GM12878 (cell line): ENCODE data around the gene GRN. TPM values are rescaled to one million over a fixed set of nuclear protein-coding genes. Genes with fewer than 3 reads are reported as not detected.

ENCODE experiments used
- BCL11A ChIP-seq: IDR thresholded peaks from 2 replicates; pipeline ENCODE4 v1.6.1; 2011; ENCODE audit warnings: low read depth, low read length
- BHLHE40 ChIP-seq, 2 experiments: fragments of 450-650 bp in 1 of 2; IDR thresholded peaks; 2 replicates each; pipeline ENCODE4 v1.6.1; 2011 to 2017; ENCODE audit warnings: low read depth in 2 of 2, borderline replicate concordance in 1 of 2, improper control_type of control experiment in 1 of 2, low read length in 1 of 2, mild to moderate bottlenecking in 1 of 2
- CBX3 ChIP-seq: fragments of 200-600 bp; sonication (generic); IDR thresholded peaks from 2 replicates; pipeline ENCODE4 v1.6.1; 2016; ENCODE audit warnings: low read depth, borderline replicate concordance
- CEBPZ ChIP-seq: fragments of 150-350 bp; IDR thresholded peaks from 2 replicates; pipeline ENCODE4 v1.6.1; 2016; ENCODE audit warnings: low read depth, low read length
- CHD2 ChIP-seq: IDR thresholded peaks from 2 replicates; pipeline ENCODE4 v1.6.1; 2011; ENCODE audit warnings: low read depth, low read length, improper control_type of control experiment, borderline replicate concordance
- DPF2 ChIP-seq: fragments of 450-650 bp; IDR thresholded peaks from 2 replicates; pipeline ENCODE4 v1.6.1; 2017; ENCODE audit warnings: mild to moderate bottlenecking
- EED ChIP-seq: sonication (generic); IDR thresholded peaks from 2 replicates; pipeline ENCODE4 v1.6.1; 2016; ENCODE audit warnings: antibody characterized with exemption, low read depth
- EZH2 ChIP-seq: IDR thresholded peaks from 2 replicates; pipeline ENCODE4 v1.6.1; 2012; ENCODE audit warnings: low read depth, mild to moderate bottlenecking, control low read depth, inconsistent platforms, low read length, borderline replicate concordance; ENCODE audit not compliant: control insufficient read depth
- IKZF1 ChIP-seq: fragments of 450-650 bp; conservative IDR thresholded peaks from 2 replicates; pipeline ENCODE4 v1.6.1; 2017; ENCODE audit warnings: antibody characterized with exemption, mild to moderate bottlenecking
- KDM1A ChIP-seq: fragments of 200-600 bp; sonication (generic); IDR thresholded peaks from 2 replicates; pipeline ENCODE4 v1.6.1; 2016; ENCODE audit warnings: borderline replicate concordance
- MTA2 ChIP-seq: fragments of 450-650 bp; IDR thresholded peaks from 2 replicates; pipeline ENCODE4 v1.6.1; 2016; ENCODE audit warnings: low read depth, mild to moderate bottlenecking, moderate library complexity
- PAX8 ChIP-seq: fragments of 450-650 bp; IDR thresholded peaks from 2 replicates; pipeline ENCODE4 v1.6.1; 2017; ENCODE audit warnings: mild to moderate bottlenecking, moderate library complexity
- POLR2AphosphoS2 ChIP-seq: IDR thresholded peaks from 2 replicates; pipeline ENCODE4 v1.6.1; 2011; ENCODE audit warnings: low read depth, mild to moderate bottlenecking, low read length, improper control_type of control experiment, moderate library complexity
- PRDM15 ChIP-seq: fragments of 450-650 bp; formaldehyde crosslinking; IDR thresholded peaks from 2 replicates; pipeline ENCODE4 v1.4.0; 2020; ENCODE audit warnings: mild to moderate bottlenecking, moderate library complexity
- SKIL ChIP-seq: fragments of 450-650 bp; IDR thresholded peaks from 2 replicates; pipeline ENCODE4 v1.6.1; 2017; ENCODE audit warnings: mild to moderate bottlenecking, low read depth, inconsistent platforms; ENCODE audit not compliant: poor library complexity, severe bottlenecking
- SMARCA5 ChIP-seq: fragments of 450-650 bp; IDR thresholded peaks from 2 replicates; pipeline ENCODE4 v1.6.1; 2017; ENCODE audit warnings: mild to moderate bottlenecking
- SMC3 ChIP-seq: IDR thresholded peaks from 2 replicates; pipeline ENCODE4 v1.6.1; 2011; ENCODE audit warnings: low read length, improper control_type of control experiment, borderline replicate concordance
- TCF12 ChIP-seq: IDR thresholded peaks from 2 replicates; pipeline ENCODE4 v1.6.1; 2011; ENCODE audit warnings: low read depth, mild to moderate bottlenecking, low read length
- ZBED1 ChIP-seq: IDR thresholded peaks from 2 replicates; pipeline ENCODE4 v1.6.1; 2016; ENCODE audit warnings: borderline replicate concordance
- ZBTB33 ChIP-seq: fragments of 450-650 bp; IDR thresholded peaks from 2 replicates; pipeline ENCODE4 v1.6.1; 2017; ENCODE audit warnings: mild to moderate bottlenecking
- polyA plus RNA-seq, 11 experiments: library from polyadenylated mRNA; depleted of rRNA in 4 of 11; unstranded in 6 of 11; stranded (reverse) in 5 of 11; fragments of >200 nt; fragmentation: Nextera tagmentation in 4 of 11; fragmentation: Illumina TruSeq in 1 of 11; extraction: Ambion mirVana in 4 of 11; extraction: Trizol in 1 of 11; gene quantifications; 1 replicate in 1 of 11; 2 replicates in 10 of 11; pipeline versions ENCODE4 v1.2.1 to v1.2.3, GENCODE V29; 2011 to 2016; ENCODE audit warnings: inconsistent platforms in 2 of 11, missing spikeins in 2 of 11, low read depth in 1 of 11
- total RNA-seq, 4 experiments: library from RNA; depleted of rRNA in 3 of 4; stranded (reverse); fragments of >200 nt in 3 of 4; fragmentation: Illumina TruSeq in 1 of 4; extraction: Trizol in 1 of 4; gene quantifications; 2 replicates each; pipeline versions ENCODE4 v1.2.1 to v1.2.3, GENCODE V29; 2013 to 2021

Gene GRN
- total and polyA plus RNA-seq, 10 of the 15 experiments (the other 5 are each of a cell fraction or from before 2014, with no cell fraction given): 22.3 to 389 (median 139) TPM

- TF ChIP-seq MTA2: no peak
- TF ChIP-seq EED: peak; percentile 70
- TF ChIP-seq EZH2: no peak
- TF ChIP-seq IKZF1: peak; percentile 88
- TF ChIP-seq CEBPZ: no peak
- TF ChIP-seq PAX8: no peak
- no peak for TF ChIP-seq ZBED1
- TF ChIP-seq POLR2AphosphoS2: 0 out of 2 replicates have a peak, but pooled peaks have one; percentile 10
- TF ChIP-seq BHLHE40 (IDR thresholded peaks at IDR 0.05; ENCODE audit: borderline replicate concordance in 1 of 2, low read depth in 2 of 2, low read length in 1 of 2): 0 out of 4 replicates have a peak, but pooled peaks of 1 of the 2 experiments have one; percentile 6
- no peak for TF ChIP-seq CBX3
- no peak for TF ChIP-seq SKIL
- TF ChIP-seq DPF2: no peak
- TF ChIP-seq SMC3: peak; percentile 45; the same call in 1 of the 2 replicates
- TF ChIP-seq CHD2: no peak
- TF ChIP-seq ZBTB33: no peak
- TF ChIP-seq PRDM15 (CRISPR knock-in tag): no peak
- no peak for TF ChIP-seq KDM1A
- TF ChIP-seq SMARCA5: peak; percentile 38; the same call in 1 of the 2 replicates
- no peak for TF ChIP-seq TCF12
- TF ChIP-seq BCL11A: no peak
These were observed 438 bp downstream of the GRN start (continued) for GRCh38 chr17:44345454-44346026.
